ENCODE measurements around the gene RINT1. TPM values are rescaled to one million over a fixed set of nuclear protein-coding genes. Genes with fewer than 3 reads are reported as not detected.

Gene RINT1
- total RNA-seq, 3 donors from 2014 or later (not counting 1 experiment from before 2014, with no cell fraction given) = 35.1 to 37.3 (median 37.0) TPM

- no peaks in the 10 kb centered on the region for H3K4me1 Mint-ChIP-seq
- H3K4me1 ChIP-seq (ENCODE audit: control insufficient read depth, insufficient read depth, low read length) = no peaks in the 10 kb centered on the region
- H3K4me3 ChIP-seq (ENCODE audit: low read length) = no peak overlapping the region
- H3K27me3 ChIP-seq (ENCODE audit: control insufficient read depth, insufficient read depth, low read length) = no peaks in the 10 kb centered on the region
- H3K36me3 Mint-ChIP-seq = peaks cover 11% of the 10 kb centered on the region
- H3K9me3 ChIP-seq (ENCODE audit: control insufficient read depth, insufficient read depth, low read length) = no peaks in the 10 kb centered on the region
- WGBS (ENCODE audit: insufficient coverage) = 93% methylated on average over 2 of the region's 2 CpGs
- H3K27ac Mint-ChIP-seq = no peak overlapping the region
- ATAC-seq = no peak
- no peak overlapping the region for H3K27ac ChIP-seq (ENCODE audit: low read length)
- TF ChIP-seq CTCF (IDR thresholded peaks at IDR 0.05) = no peak
- H3K36me3 ChIP-seq (ENCODE audit: control insufficient read depth, insufficient read depth, low read length) = peaks cover 42% of the 10 kb centered on the region
- no peak overlapping the region for H3K4me3 Mint-ChIP-seq
- intact Hi-C loops (cut with micrococcal nuclease) = no loop called here
- DNase-seq = no peak
- H3K9me3 Mint-ChIP-seq = no peaks in the 10 kb centered on the region
- H3K27me3 Mint-ChIP-seq (ENCODE audit: low read depth in 2 of 2) = no peaks in the 10 kb centered on the region
Observed at GRCh38 chr7:105567024-105567423, 35.0 kb downstream of the RINT1 start.

- Mint-ChIP-seq H3K4me3 (no peak overlapping the region), H3K27me3 (ENCODE audit: low read depth in 2 of 2) (no peaks in the 10 kb centered on the region), H3K9me3 (no peaks in the 10 kb centered on the region), H3K27ac (no peak overlapping the region), H3K36me3 (peaks cover 11% of the 10 kb centered on the region), H3K4me1 (no peaks in the 10 kb centered on the region)
- no peak for ATAC-seq
- WGBS (ENCODE audit: insufficient coverage) = 99% methylated on average over 3 of the region's 3 CpGs
- H3K9me3 ChIP-seq (ENCODE audit: control insufficient read depth, insufficient read depth, low read length) = no peaks in the 10 kb centered on the region
- no peak for DNase-seq
- H3K27me3 ChIP-seq (ENCODE audit: control insufficient read depth, insufficient read depth, low read length) = no peaks in the 10 kb centered on the region
- no peaks in the 10 kb centered on the region for H3K4me1 ChIP-seq (ENCODE audit: control insufficient read depth, insufficient read depth, low read length)
- TF ChIP-seq CTCF (IDR thresholded peaks at IDR 0.05) = no peak
- intact Hi-C loops (cut with micrococcal nuclease) = no loop called here
- peaks cover 42% of the 10 kb centered on the region for H3K36me3 ChIP-seq (ENCODE audit: control insufficient read depth, insufficient read depth, low read length)
- no peak overlapping the region for H3K27ac ChIP-seq (ENCODE audit: low read length)
- H3K4me3 ChIP-seq (ENCODE audit: low read length) = no peak overlapping the region
Observed at GRCh38 chr7:105567821-105568220, 35.8 kb downstream of the RINT1 start.

- H3K27ac Mint-ChIP-seq = no peak overlapping the region
- DNase-seq = no peak
- TF ChIP-seq CTCF (IDR thresholded peaks at IDR 0.05) = no peak
- H3K27me3 Mint-ChIP-seq (ENCODE audit: low read depth in 2 of 2) = no peaks in the 10 kb centered on the region
- H3K36me3 ChIP-seq (ENCODE audit: control insufficient read depth, insufficient read depth, low read length) = peaks cover 10% of the 10 kb centered on the region
- peaks cover 11% of the 10 kb centered on the region for H3K36me3 Mint-ChIP-seq
- no peaks in the 10 kb centered on the region for H3K4me1 Mint-ChIP-seq
- H3K27ac ChIP-seq (ENCODE audit: low read length) = no peak overlapping the region
- no peak overlapping the region for H3K4me3 Mint-ChIP-seq
- no peaks in the 10 kb centered on the region for H3K27me3 ChIP-seq (ENCODE audit: control insufficient read depth, insufficient read depth, low read length)
- H3K4me1 ChIP-seq (ENCODE audit: control insufficient read depth, insufficient read depth, low read length) = no peaks in the 10 kb centered on the region
- H3K9me3 Mint-ChIP-seq = no peaks in the 10 kb centered on the region
- WGBS (ENCODE audit: insufficient coverage) = no CpG with 5 or more reads among the region's 2 CpGs
- no peaks in the 10 kb centered on the region for H3K9me3 ChIP-seq (ENCODE audit: control insufficient read depth, insufficient read depth, low read length)
- no peak for ATAC-seq
- intact Hi-C loops (cut with micrococcal nuclease) = no loop called here
- H3K4me3 ChIP-seq (ENCODE audit: low read length) = no peak overlapping the region
Observed at GRCh38 chr7:105571891-105572290, 39.9 kb downstream of the RINT1 start.

GRCh38 chr7:105577251-105577650 lies 45.2 kb downstream of the RINT1 start:
- no peak overlapping the region for H3K27ac Mint-ChIP-seq
- peaks cover 0 to 8% of the 10 kb centered on the region in 2 donors for H3K4me1 Mint-ChIP-seq
- 90% methylated on average over 1 of the region's 1 CpG for WGBS (ENCODE audit: insufficient coverage)
- H3K36me3 ChIP-seq (ENCODE audit: control insufficient read depth, insufficient read depth, low read length) = no peaks in the 10 kb centered on the region
- no peak for TF ChIP-seq CTCF (IDR thresholded peaks at IDR 0.05)
- no peaks in the 10 kb centered on the region for H3K36me3 Mint-ChIP-seq
- no peaks in the 10 kb centered on the region for H3K9me3 ChIP-seq (ENCODE audit: control insufficient read depth, insufficient read depth, low read length)
- H3K27ac ChIP-seq (ENCODE audit: low read length) = no peak overlapping the region
- no peak for ATAC-seq
- H3K4me3 Mint-ChIP-seq = no peak overlapping the region
- DNase-seq = no peak
- no peaks in the 10 kb centered on the region for H3K9me3 Mint-ChIP-seq
- H3K27me3 Mint-ChIP-seq (ENCODE audit: low read depth in 2 of 2) = peaks cover 12 to 15% of the 10 kb centered on the region in 2 donors
- intact Hi-C loops (cut with micrococcal nuclease) = no loop called here
- H3K27me3 ChIP-seq (ENCODE audit: control insufficient read depth, insufficient read depth, low read length) = peaks cover 8% of the 10 kb centered on the region
- peaks cover 7% of the 10 kb centered on the region for H3K4me1 ChIP-seq (ENCODE audit: control insufficient read depth, insufficient read depth, low read length)
- H3K4me3 ChIP-seq (ENCODE audit: low read length) = no peak overlapping the region
